Measurements from ENCODE around the gene FAM83F.

- TF ChIP-seq POLR2A (IDR thresholded peaks at IDR 0.05) (no peak), CTCF (IDR thresholded peaks at IDR 0.05) (no peak), EP300 (IDR thresholded peaks at IDR 0.05) (no peak), POLR2AphosphoS5 (IDR thresholded peaks at IDR 0.05) (no peak)
These were observed 10.7 kb upstream of the FAM83F start for GRCh38 chr22:39984006-39984405.

Data from sigmoid colon (tissue), 4 donors.